GM19025 (cell line): ENCODE results near the gene GNAQ.

Source experiments
- ATAC-seq: cut with Tn5 transposase; IDR thresholded peaks from one replicate; pipeline ENCODE4 v1.9.1; 2021; ENCODE audit warnings: mild to moderate bottlenecking, low read depth, moderate library complexity; ENCODE audit not compliant: unreplicated experiment

GNAQ gene

DNA sequence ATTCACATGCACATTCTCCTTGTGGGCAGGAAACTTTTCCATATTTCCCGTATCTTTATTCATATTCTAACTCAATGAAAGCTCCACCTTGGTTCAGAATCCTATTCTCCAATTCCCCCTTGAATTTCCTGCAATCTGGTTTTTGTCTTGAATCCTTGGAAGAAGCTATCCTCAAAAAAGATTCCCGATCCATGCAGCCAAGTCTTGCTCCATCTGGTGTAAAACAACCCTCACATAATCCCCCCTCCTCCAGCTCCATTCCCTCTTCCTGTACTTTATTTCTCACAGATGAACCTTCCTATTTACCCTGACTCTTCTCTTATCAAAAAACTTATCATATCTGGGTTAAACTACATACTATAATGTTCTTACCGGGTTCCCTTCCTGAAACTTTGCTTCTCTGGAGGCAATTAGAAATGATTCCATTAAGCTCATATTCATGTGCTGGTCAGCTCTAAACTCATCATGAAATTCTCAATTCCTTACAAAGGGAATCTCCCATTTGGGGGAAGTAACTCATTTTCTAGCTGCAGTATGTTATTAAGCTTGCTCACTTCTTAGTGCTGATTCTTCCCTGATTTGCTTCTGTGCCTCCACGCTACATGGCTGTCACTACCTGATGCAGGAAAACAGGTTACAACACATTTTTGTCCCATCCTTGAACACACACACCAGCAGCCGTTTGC lies 81.7 kb downstream of the GNAQ start:
- ATAC-seq, result no peak

GRCh38 chr9:77947651-77948050 lies 84.0 kb downstream of the GNAQ start:
- ATAC-seq, result no peak

DNA sequence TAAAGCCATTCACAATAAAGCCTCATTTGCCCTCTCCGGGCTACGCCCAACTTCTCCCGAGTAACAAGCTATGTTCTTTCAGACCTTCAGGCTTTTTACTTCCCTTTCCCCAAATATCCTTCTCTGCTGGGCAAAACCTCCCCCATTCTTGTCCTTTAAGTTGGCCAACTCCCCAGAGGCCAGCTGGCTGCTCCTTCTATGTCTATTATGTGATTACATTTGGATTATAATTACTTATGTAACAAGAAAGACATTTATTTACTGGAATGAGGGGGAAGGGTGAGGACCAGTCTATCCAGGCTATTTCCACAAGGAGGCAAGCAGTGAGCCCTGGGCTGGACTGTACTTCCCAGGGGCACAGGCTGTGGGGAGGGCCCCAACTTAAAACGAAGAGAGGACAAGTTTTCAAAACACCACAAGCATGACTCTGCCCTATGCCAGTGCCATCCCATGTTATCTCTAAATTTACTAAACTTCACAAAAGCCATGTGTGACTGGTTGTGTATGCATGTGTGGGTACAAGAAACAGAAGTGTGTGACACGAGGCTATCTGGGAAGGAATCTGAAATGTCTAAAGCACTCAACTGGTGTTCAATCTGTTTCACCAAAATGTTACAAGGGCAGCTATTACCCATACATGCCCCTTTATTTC lies 84.5 kb downstream of the GNAQ start:
- ATAC-seq, result no peak

GRCh38 chr9:77946296-77946695 lies 85.3 kb downstream of the GNAQ start:
- no peak for ATAC-seq

- no peak for ATAC-seq
Measured at GRCh38 chr9:77945798-77946197, 85.8 kb downstream of the GNAQ start.

DNA sequence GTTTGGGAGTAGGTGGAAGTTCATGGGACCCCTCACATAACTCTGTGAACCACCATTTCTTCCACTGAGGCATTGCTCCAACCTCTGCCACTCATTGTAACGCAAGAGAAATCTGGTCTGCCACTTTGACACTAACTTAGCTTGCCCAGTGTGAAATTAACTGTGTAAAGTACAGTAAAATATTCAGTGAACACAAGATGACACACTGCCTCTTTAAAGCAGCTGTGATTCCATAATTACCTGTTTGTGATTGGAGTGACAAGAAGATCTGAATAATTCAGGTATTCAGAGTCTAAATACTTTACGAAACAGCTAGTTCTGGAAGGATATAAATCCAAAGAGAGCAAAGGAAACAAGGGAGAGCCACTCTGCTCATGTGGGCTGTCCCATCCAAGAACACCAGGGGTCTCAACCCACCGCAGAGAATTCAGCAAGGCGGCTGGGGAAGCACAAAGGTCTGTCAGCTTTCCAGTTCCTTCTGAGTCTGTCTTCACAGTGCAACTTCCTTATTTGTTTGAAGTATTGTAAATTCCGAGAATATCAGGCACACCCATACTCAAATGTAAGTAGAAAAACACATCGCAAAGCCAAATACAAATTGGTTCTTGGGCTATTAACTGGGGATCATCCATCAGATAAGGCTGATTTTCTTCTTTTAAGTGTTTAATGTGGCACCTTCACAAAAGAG lies 86.9 kb downstream of the GNAQ start:
- ATAC-seq, result no peak

DNA sequence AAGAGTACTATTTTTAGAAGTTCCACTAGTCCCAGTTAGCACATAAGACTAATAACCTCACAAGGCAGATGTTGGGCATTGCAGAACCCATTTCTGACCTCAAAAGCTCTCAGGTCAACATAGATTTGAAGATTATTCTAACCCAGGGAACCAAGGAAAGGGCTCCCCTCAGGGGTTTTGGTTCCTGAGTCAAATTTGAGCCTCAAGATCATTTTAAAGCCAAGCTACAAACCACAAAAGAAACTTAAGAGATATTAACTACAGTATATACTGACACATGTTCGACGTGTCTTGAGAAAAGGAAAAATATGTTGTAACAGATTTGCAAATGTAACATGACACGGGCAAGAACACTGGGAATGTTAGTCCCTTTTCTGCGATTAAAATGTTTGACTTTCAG lies 88.6 kb downstream of the GNAQ start:
- no peak for ATAC-seq

GRCh38 chr9:77939149-77939668 lies 92.4 kb downstream of the GNAQ start:
- no peak for ATAC-seq

GRCh38 chr9:77938163-77938562 lies 93.4 kb downstream of the GNAQ start:
- no peak for ATAC-seq

DNA sequence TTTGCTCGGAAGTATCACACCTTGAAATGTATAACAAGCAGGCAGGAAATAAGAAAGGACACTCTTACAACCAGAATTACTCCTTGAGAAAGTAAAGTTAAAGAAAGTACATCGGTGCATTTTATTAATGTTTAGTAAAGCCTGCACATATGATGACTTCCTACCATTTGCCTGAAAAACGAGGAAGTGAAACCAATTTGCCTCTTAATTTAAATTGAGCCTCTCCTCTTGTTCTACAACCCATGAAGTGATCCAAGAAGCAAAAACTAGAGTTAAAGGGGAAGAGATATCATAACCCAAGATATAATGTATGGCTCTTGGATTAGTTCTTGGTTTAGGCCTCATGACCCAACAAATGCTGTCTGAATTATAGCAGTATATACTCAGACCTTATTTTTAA lies 95.6 kb downstream of the GNAQ start:
- no peak for ATAC-seq

GRCh38 chr9:77935211-77935610 lies 96.4 kb downstream of the GNAQ start:
- no peak for ATAC-seq

DNA sequence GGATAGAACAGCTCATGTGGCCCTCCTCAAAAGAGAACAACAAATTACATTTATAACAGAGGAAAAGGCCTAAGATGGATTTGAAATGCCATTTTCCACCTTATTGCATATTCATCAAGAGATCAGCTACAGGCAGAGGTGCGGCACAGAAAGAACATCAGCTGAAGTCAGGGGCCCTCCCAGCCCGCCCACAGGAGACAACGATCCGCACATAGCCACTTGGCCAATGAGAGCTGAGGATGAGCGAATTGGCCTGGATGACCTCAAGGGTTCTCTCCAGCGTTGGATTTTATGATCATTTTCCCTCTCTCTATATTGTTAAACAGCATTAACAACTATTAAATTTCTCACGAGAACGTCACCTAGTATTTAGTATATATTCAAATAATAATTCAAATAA lies 97.6 kb downstream of the GNAQ start:
- ATAC-seq, result no peak

DNA sequence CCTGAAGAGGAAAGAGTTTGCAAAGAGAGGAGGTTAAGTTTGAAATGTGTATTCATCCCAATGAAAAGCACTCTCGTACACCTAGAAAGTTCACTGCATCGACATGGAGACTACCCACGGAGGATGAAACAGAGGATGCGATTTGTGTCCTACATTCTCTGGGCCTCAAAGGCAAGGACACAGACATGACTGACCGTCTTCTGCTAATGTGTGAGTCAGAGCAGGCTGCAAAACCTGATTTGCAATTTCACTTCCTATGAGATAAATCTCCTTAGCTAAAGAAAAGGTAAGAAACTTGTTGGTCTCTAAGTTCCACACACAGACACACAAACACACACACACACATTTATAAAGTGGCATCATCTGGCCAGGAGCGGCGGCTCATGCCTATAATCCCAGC lies 98.6 kb downstream of the GNAQ start:
- ATAC-seq, result no peak

DNA sequence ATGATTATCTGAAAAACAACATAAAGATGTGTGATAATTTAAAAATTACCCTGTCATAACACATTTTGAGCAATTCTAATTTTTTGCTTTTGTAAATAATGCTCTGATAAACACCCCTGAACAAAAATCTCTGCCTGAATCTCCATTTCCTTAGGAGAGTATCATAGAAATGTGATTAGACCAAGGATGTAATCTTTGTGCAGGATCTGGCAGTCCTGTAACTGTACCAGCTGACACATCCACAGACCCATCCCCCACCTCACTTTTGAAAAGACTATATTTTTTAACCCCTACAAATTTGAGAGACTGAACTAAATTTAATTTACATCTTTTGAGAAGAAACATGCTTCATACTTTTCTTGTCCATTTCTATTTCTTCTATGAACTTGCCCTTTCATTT lies 101.7 kb downstream of the GNAQ start:
- no peak for ATAC-seq

GRCh38 chr9:77927265-77927664 lies 104.3 kb downstream of the GNAQ start:
- ATAC-seq, result no peak

DNA sequence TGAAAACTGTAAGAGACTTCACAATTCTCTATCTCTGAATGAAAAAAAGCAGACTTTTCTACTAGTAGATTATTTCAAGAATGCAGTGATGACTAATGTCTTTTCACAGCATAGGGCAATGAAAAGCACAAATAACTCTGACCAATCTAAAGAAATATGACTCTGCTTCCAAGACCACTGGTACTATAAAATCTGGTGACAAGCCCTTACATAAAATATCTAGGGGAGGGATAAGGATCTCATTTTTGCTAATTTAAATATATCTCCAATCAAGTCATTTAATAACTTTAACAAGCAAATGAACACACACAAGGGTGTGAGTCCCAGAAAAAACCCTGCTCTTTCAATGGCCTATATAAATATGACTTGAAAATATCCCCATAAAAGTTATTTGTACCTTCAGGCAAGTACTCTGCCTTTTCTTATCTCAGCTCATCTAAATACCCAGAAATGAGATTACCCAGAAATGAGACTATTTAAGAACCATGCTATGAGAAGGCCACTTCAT lies 105.2 kb downstream of the GNAQ start:
- no peak for ATAC-seq

- ATAC-seq, result no peak
Measured at GRCh38 chr9:77922591-77922990, 109.0 kb downstream of the GNAQ start.

DNA sequence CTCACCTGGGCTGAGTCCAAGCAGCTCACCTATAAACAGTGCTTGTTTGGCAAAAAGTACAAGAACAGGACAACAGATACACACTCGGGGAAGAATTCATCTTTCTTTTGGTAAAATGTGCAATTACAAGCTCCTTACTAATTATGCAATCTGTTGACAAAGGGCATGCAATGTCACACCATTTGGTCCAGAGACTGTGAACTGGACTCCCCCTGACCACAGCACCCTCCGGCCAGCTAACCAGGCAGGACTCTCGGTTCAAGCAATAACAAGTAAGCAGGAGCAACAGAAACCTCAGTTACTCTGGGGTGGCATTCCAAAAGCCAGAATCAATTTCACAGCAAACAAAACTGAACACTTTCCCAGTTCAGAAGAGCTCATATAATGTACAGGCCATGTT lies 113.8 kb downstream of the GNAQ start:
- no peak for ATAC-seq

GRCh38 chr9:77916820-77917219 lies 114.8 kb downstream of the GNAQ start:
- no peak for ATAC-seq

DNA sequence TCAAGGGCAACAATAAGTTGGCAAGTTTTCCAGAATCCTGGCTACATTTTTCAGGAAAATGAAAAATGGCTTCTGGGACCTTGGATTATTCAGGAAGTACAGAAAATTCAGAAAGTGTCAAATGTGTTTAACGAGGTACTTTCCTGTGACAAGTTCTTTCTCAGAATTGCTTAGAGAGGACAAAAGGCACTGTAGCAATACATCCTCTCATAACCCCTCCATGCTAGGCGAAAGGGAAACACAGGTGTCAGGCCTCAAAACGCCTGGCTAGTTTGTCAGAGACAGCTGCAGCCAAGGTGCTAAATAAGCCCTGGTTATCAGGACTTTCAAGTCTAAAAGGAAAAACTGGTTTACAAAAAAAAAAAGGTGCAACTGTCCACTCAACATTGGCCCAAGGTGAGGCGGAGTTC lies 115.2 kb downstream of the GNAQ start:
- peak; percentile 51 for ATAC-seq

DNA sequence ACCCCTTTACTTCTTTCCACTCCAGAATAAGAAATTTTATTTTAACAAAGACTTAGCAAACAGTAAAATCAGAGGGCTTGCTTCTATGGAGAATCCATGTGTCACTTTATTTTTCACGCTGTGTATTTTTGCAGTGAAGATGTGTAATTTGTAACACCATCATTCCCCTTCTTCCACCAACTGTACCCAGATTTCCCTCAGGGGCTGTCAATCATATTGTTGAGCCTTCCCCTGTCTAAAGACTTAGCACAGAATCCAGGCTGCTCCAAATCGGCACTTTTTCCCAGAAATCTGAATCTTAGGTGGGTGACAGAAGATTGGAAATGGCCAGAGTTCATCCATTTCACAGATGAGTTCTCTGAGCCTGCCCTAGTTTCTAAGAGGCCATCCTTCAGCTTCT lies 115.9 kb downstream of the GNAQ start:
- ATAC-seq, result no peak
